Naive thymus-derived CD4-positive, alpha-beta T cell (primary cell): ENCODE measurements around the gene GABPB1. TPM values are rescaled to one million over a fixed set of nuclear protein-coding genes. Genes with fewer than 3 reads are reported as not detected.
A peak's percentile ranks its signal among the peaks of the same experiment; 100 is the strongest.

Experiments used
- ATAC-seq: fragments of 150-1000 bp; cut with Tn5 transposase; 2 replicates; pipeline ENCODE4 v1.10.0; 2021; ENCODE audit warnings: mild to moderate bottlenecking, moderate library complexity
- CTCF ChIA-PET: fragments of 350-600 bp; sonication (Branson Sonifier 250); formaldehyde crosslinking; loops from one replicate; lab custom pipeline; 2021; ENCODE audit warnings: antibody characterized with exemption; lab: Charles Lee
- POLR2A ChIA-PET: fragments of 350-600 bp; sonication (Branson Sonifier 250); formaldehyde crosslinking; loops from one replicate; lab custom pipeline; 2021; ENCODE audit warnings: antibody characterized with exemption, inconsistent platforms; lab: Charles Lee
- DNase-seq, 9 donors: peaks; one replicate each; pipeline versions ENCODE4 v3.0.0 to v3.0.0-alpha.2; 2020 to 2022; ENCODE audit warnings: mixed read lengths in 1 of 9
- H3K27ac ChIP-seq: one replicate; pipeline ENCODE4 v1.7.0; 2013; ENCODE audit warnings: mild to moderate bottlenecking, low read depth, low read length, moderate library complexity
- H3K27me3 ChIP-seq, 2 donors: one replicate each; pipeline ENCODE4 v1.7.0; 2013; ENCODE audit warnings: low read length in 2 of 2, mild to moderate bottlenecking in 2 of 2, moderate library complexity in 2 of 2; ENCODE audit not compliant: control insufficient read depth in 2 of 2, insufficient read depth in 2 of 2
- H3K36me3 ChIP-seq, 3 experiments: 1 replicate in 2 of 3; 2 replicates in 1 of 3; pipeline ENCODE4 v1.7.0; 2013; ENCODE audit warnings: low read length in 3 of 3, mild to moderate bottlenecking in 3 of 3, moderate library complexity in 1 of 3; ENCODE audit not compliant: insufficient read depth in 3 of 3, control insufficient read depth in 2 of 3
- H3K4me1 ChIP-seq, 2 donors: one replicate each; pipeline ENCODE4 v1.7.0; 2013; ENCODE audit warnings: low read length in 2 of 2, mild to moderate bottlenecking in 2 of 2, moderate library complexity in 1 of 2; ENCODE audit not compliant: control insufficient read depth in 2 of 2, insufficient read depth in 2 of 2
- H3K4me3 ChIP-seq: 2 replicates; pipeline ENCODE4 v1.7.0; 2013; ENCODE audit warnings: mild to moderate bottlenecking, low read length
- H3K9me3 ChIP-seq, 3 experiments: 1 replicate in 2 of 3; 2 replicates in 1 of 3; pipeline ENCODE4 v1.7.0; 2013; ENCODE audit warnings: low read length in 3 of 3; ENCODE audit not compliant: control insufficient read depth in 2 of 3
- H3K27ac Mint-ChIP-seq, 9 donors: one replicate each; pipeline ENCODE4 v1.8.0; 2020 to 2022; ENCODE audit warnings: mixed read lengths in 9 of 9, mild to moderate bottlenecking in 8 of 9, moderate library complexity in 5 of 9, inconsistent platforms in 2 of 9
- H3K27me3 Mint-ChIP-seq, 5 donors: one replicate each; pipeline ENCODE4 v1.8.0; 2021 to 2022; ENCODE audit warnings: mixed read lengths in 5 of 5, mild to moderate bottlenecking in 1 of 5
- H3K36me3 Mint-ChIP-seq, 5 donors: one replicate each; pipeline ENCODE4 v1.8.0; 2020 to 2022; ENCODE audit warnings: mixed read lengths in 5 of 5, mild to moderate bottlenecking in 3 of 5, inconsistent platforms in 1 of 5
- H3K4me1 Mint-ChIP-seq, 7 donors: one replicate each; pipeline ENCODE4 v1.8.0; 2020 to 2022; ENCODE audit warnings: mixed read lengths in 7 of 7, mild to moderate bottlenecking in 3 of 7, inconsistent platforms in 1 of 7
- H3K4me3 Mint-ChIP-seq, 10 donors: one replicate each; pipeline ENCODE4 v1.8.0; 2020 to 2022; ENCODE audit warnings: mild to moderate bottlenecking in 10 of 10, mixed read lengths in 10 of 10, moderate library complexity in 6 of 10, inconsistent platforms in 2 of 10
- H3K9me3 Mint-ChIP-seq, 11 donors: one replicate each; pipeline ENCODE4 v1.8.0; 2020 to 2022; ENCODE audit warnings: mixed read lengths in 11 of 11, mild to moderate bottlenecking in 4 of 11, inconsistent platforms in 1 of 11, moderate library complexity in 1 of 11
- intact Hi-C, 2 donors: fragments of 100-400 bp; cut with micrococcal nuclease; formaldehyde crosslinking; loops; one replicate each; pipeline ENCODE4 v1.15.1; 2023
- polyA plus RNA-seq, 2 donors: library from polyadenylated mRNA; unstranded; fragments of 300-500 nt; fragmentation: Illumina TruSeq; gene quantifications; one replicate each; pipeline ENCODE4 v1.2.3, GENCODE V29; 2021
- total RNA-seq, 6 experiments: library from RNA in 5 of 6; stranded (reverse) in 5 of 6; gene quantifications; 1 replicate in 5 of 6; 2 replicates in 1 of 6; pipeline ENCODE4 v1.2.3 and lab custom pipeline; 2021 to 2026

Gene GABPB1
- total and polyA plus RNA-seq, 7 experiments from 2014 or later, result 14.7 to 42.7 (median 20.1) TPM

DNA sequence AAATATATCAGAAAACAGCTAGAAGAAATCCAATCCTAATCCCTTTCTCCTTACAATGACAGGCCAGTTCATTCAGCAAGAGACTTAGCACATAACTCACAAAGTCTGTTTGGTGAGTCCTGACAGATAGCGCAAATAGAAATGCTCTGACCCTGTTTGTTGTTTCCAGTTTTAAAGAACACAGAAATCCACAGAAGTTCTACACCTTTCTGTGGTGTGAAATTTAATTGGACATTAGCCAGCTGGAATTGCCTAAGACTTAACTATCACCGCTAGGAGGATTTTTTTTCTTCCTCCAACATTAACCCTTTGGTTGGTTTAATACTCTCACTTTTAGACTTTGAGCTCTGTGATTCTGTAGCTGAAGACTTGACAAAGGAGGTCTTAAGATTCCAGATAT is 120.2 kb downstream of the GABPB1 start:
- Histone ChIP-seq H3K27me3 (no peaks in the 10 kb centered on the region), H3K27ac (no peak overlapping the region), H3K4me1 (no peaks in the 10 kb centered on the region), H3K4me3 (no peak overlapping the region), H3K36me3 (no peaks in the 10 kb centered on the region), H3K9me3 (no peaks in the 10 kb centered on the region)
- intact Hi-C loops, result no loop called here
- POLR2A ChIA-PET, result interaction anchor here (0.6 kb wide), 1 partner anchor 21 kb away, joined by 3 read pairs; no protein-coding TSS in a partner anchor
- DNase-seq (no peak), ATAC-seq (no peak)
- peaks cover 0 to 8% (median 0%) of the 10 kb centered on the region in 7 donors for H3K4me1 Mint-ChIP-seq
- peak overlapping the region in 1 of 9 donors; percentile 42 for H3K27ac Mint-ChIP-seq
- H3K27me3 Mint-ChIP-seq, result no peaks in the 10 kb centered on the region
- H3K9me3 Mint-ChIP-seq, result no peaks in the 10 kb centered on the region
- peaks cover 0 to 16% (median 0%) of the 10 kb centered on the region in 5 donors for H3K36me3 Mint-ChIP-seq
- no peak overlapping the region for H3K4me3 Mint-ChIP-seq
- CTCF ChIA-PET, result no interaction called here

DNA sequence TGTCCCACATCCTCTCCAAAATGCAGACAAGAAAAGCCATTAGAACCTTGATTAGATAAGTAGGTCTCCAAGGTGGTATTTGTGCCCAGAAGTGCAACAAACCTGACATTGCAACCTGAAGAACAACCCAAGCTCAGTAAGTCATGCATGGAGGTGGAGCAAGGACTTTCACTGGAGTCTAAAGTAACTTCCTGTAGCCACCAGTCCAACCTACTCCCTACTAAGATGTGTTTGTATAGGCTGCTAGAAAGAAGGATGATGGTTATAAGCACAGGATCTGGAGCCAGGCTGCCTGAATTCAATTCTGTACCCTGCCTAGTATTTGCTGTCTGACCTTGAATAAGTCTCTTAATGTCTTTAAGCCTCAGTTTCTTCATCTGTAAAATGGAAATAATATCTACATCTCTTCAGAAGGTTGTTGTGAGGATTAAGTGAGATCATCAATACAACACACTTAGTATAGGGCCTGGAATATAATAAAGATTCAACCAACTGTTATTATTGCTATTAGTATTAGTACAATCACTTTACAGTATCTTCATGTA is 121.7 kb downstream of the GABPB1 start:
- no peak overlapping the region for H3K4me3 ChIP-seq
- no peak overlapping the region for H3K27ac Mint-ChIP-seq
- no peaks in the 10 kb centered on the region for H3K36me3 ChIP-seq
- H3K36me3 Mint-ChIP-seq, result peaks cover 0 to 27% (median 0%) of the 10 kb centered on the region in 5 donors
- no peaks in the 10 kb centered on the region for H3K4me1 ChIP-seq
- H3K27me3 ChIP-seq, result no peaks in the 10 kb centered on the region
- ChIA-PET CTCF (interaction anchor here (0.7 kb wide), 1 partner anchor 190 kb away, joined by 4 read pairs; no protein-coding TSS in a partner anchor), POLR2A (no interaction called here)
- no peak for ATAC-seq
- no peak overlapping the region for H3K4me3 Mint-ChIP-seq
- no peaks in the 10 kb centered on the region for H3K9me3 Mint-ChIP-seq
- H3K27me3 Mint-ChIP-seq, result no peaks in the 10 kb centered on the region
- H3K4me1 Mint-ChIP-seq, result peaks cover 0 to 8% (median 0%) of the 10 kb centered on the region in 7 donors
- intact Hi-C loops, result no loop called here
- DNase-seq, result no peak
- H3K9me3 ChIP-seq, result no peaks in the 10 kb centered on the region
- H3K27ac ChIP-seq, result no peak overlapping the region

DNA sequence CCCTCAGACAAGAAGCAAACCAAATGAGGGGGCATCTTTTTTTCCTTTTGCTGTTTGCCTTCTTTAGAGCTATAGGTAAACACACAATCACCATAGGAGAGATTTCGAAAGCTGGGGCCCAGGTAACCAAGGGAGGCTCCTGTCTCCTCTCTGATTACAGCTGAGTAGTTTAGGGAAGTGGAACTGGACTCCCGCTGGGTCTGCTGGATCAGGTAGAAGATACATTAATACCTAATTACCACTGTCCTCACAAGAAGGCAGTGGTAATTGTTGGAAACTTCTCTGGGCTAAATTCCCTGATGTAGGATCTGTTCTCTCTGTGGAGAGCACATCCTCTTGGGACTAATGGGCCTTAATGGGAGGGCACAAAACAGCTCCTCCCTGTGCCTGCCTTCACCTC is 122.2 kb downstream of the GABPB1 start:
- DNase-seq, result no peak
- no peak overlapping the region for H3K27ac ChIP-seq
- no peak overlapping the region for H3K4me3 Mint-ChIP-seq
- ATAC-seq, result no peak
- H3K36me3 Mint-ChIP-seq, result peaks cover 0 to 28% (median 0%) of the 10 kb centered on the region in 5 donors
- ChIA-PET CTCF (no interaction called here), POLR2A (no interaction called here)
- intact Hi-C loops, result no loop called here
- H3K4me3 ChIP-seq, result no peak overlapping the region
- H3K4me1 Mint-ChIP-seq, result peaks cover 0 to 8% (median 0%) of the 10 kb centered on the region in 7 donors
- H3K9me3 Mint-ChIP-seq, result no peaks in the 10 kb centered on the region
- no peaks in the 10 kb centered on the region for H3K27me3 Mint-ChIP-seq
- H3K27me3 ChIP-seq, result no peaks in the 10 kb centered on the region
- H3K9me3 ChIP-seq, result no peaks in the 10 kb centered on the region
- no peaks in the 10 kb centered on the region for H3K36me3 ChIP-seq
- no peak overlapping the region for H3K27ac Mint-ChIP-seq
- no peaks in the 10 kb centered on the region for H3K4me1 ChIP-seq

DNA sequence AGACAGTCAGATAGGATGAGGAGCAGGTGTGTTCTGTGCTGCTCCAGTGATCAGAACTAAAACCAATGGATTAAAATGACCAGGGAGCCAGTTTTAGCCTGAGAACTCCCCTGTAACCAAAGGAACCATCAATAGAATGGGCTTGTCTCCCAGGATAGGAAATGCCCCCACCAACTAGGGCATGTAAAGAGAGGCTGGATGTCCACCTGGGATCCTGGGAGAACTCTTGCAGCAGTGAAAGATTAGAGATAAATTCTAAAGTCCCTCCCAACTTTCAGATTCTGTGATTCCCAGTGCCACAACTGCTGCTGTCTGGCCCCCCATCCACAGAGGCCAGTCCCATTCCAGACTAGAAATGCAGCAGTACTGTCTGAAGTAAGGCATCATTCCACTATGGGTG is 123.2 kb downstream of the GABPB1 start:
- intact Hi-C loops, result no loop called here
- CTCF ChIA-PET, result no interaction called here
- peaks cover 0 to 38% (median 0%) of the 10 kb centered on the region in 5 donors for H3K36me3 Mint-ChIP-seq
- no peaks in the 10 kb centered on the region for H3K9me3 Mint-ChIP-seq
- H3K4me3 Mint-ChIP-seq, result no peak overlapping the region
- no peaks in the 10 kb centered on the region for H3K27me3 Mint-ChIP-seq
- DNase-seq, result no peak
- no peak for ATAC-seq
- Histone ChIP-seq H3K27me3 (no peaks in the 10 kb centered on the region), H3K4me1 (no peaks in the 10 kb centered on the region), H3K27ac (no peak overlapping the region), H3K9me3 (no peaks in the 10 kb centered on the region), H3K4me3 (no peak overlapping the region), H3K36me3 (no peaks in the 10 kb centered on the region)
- H3K4me1 Mint-ChIP-seq, result peaks cover 0 to 8% (median 0%) of the 10 kb centered on the region in 7 donors
- no peak overlapping the region for H3K27ac Mint-ChIP-seq
- POLR2A ChIA-PET, result no interaction called here

DNA sequence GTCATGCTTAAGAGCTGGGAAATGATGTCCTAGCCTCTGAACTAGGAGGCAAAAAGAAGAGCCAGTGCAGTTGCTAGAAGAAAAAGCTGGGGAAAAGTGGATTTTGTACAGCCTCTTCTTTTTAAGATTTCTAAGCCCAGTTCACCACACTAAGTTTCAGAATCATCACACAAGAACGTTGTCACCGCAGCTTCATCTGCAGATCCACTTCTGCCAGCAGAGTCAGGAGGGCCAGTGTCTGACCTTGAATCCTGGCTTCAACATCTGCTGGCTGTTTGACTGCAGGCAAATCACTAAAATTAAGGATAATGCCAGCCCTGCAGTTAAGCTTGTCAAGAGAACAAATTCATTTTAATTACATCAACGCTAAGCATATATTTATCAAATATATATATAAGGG is 125.7 kb downstream of the GABPB1 start:
- Mint-ChIP-seq H3K9me3 (no peaks in the 10 kb centered on the region), H3K4me1 (peaks cover 0 to 8% (median 0%) of the 10 kb centered on the region in 7 donors), H3K27me3 (no peaks in the 10 kb centered on the region), H3K4me3 (no peak overlapping the region), H3K27ac (no peak overlapping the region), H3K36me3 (peaks cover 0 to 34% (median 0%) of the 10 kb centered on the region in 5 donors)
- no peaks in the 10 kb centered on the region for H3K9me3 ChIP-seq
- H3K4me1 ChIP-seq, result no peaks in the 10 kb centered on the region
- ChIA-PET CTCF (no interaction called here), POLR2A (no interaction called here)
- H3K27me3 ChIP-seq, result no peaks in the 10 kb centered on the region
- no peak overlapping the region for H3K4me3 ChIP-seq
- ATAC-seq (no peak), DNase-seq (no peak)
- no peaks in the 10 kb centered on the region for H3K36me3 ChIP-seq
- intact Hi-C loops, result no loop called here
- H3K27ac ChIP-seq, result no peak overlapping the region

DNA sequence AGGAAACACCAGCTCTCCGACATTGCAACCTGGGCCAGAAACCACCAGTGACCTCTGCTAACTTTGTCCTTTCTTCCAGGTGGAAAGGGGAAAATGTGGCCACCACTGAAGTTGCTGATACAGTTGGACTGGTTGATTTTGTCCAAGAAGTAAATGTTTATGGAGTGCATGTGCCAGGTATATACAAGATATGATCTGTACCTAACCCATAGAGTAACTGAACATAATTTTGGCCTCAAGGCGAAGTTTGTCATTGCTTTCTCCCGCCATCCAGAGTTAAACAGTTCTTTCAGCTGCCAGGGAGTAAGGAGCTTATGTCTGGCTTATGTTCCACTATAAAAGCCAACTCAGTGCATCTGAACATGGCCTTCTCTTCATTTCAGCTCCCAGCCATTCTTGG is 126.1 kb downstream of the GABPB1 start:
- no peak overlapping the region for H3K4me3 Mint-ChIP-seq
- no peak for DNase-seq
- intact Hi-C loops, result no loop called here
- peaks cover 0 to 33% (median 0%) of the 10 kb centered on the region in 5 donors for H3K36me3 Mint-ChIP-seq
- no peak overlapping the region for H3K27ac Mint-ChIP-seq
- Histone ChIP-seq H3K27ac (no peak overlapping the region), H3K27me3 (no peaks in the 10 kb centered on the region), H3K36me3 (no peaks in the 10 kb centered on the region), H3K4me3 (no peak overlapping the region), H3K4me1 (no peaks in the 10 kb centered on the region), H3K9me3 (no peaks in the 10 kb centered on the region)
- ChIA-PET CTCF (no interaction called here), POLR2A (no interaction called here)
- H3K9me3 Mint-ChIP-seq, result no peaks in the 10 kb centered on the region
- peaks cover 0 to 8% (median 0%) of the 10 kb centered on the region in 7 donors for H3K4me1 Mint-ChIP-seq
- no peaks in the 10 kb centered on the region for H3K27me3 Mint-ChIP-seq
- no peak for ATAC-seq

DNA sequence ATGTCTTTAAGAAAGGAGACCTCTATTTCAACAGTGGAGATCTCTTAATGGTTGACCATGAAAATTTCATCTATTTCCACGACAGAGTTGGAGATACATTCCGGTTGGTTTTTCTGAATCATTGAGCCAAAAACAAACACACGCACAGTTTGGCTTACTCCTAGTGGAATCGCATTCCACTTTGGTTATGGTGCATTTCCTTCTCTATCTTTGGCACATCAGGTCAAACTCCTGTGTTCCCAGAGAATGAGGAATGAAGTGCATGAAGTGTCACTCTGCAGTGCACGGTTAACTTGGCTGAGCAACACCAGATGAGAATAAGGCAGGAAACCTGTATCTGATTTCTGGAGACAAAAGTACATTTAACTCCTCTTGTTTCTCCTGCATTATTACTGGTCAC is 127.9 kb downstream of the GABPB1 start:
- no peaks in the 10 kb centered on the region for H3K4me1 ChIP-seq
- Mint-ChIP-seq H3K27me3 (no peaks in the 10 kb centered on the region), H3K36me3 (peaks cover 0 to 42% (median 0%) of the 10 kb centered on the region in 5 donors), H3K9me3 (no peaks in the 10 kb centered on the region), H3K27ac (no peak overlapping the region), H3K4me3 (no peak overlapping the region), H3K4me1 (no peaks in the 10 kb centered on the region)
- no peak overlapping the region for H3K4me3 ChIP-seq
- H3K9me3 ChIP-seq, result no peaks in the 10 kb centered on the region
- CTCF ChIA-PET, result no interaction called here
- DNase-seq (no peak), ATAC-seq (no peak)
- H3K36me3 ChIP-seq, result no peaks in the 10 kb centered on the region
- no peaks in the 10 kb centered on the region for H3K27me3 ChIP-seq
- no peak overlapping the region for H3K27ac ChIP-seq
- intact Hi-C loops, result no loop called here
- POLR2A ChIA-PET, result no interaction called here
